Posterior vena cava (tissue), 2 donors: Measurements from ENCODE around the gene MYO5C. TPM values are rescaled to one million over a fixed set of nuclear protein-coding genes. Genes with fewer than 3 reads are reported as not detected.

ENCODE experiments used
- DNase-seq: peaks from one replicate; pipeline ENCODE4 v3.0.0-alpha.2; 2020; ENCODE audit warnings: low spot score
- intact Hi-C, 2 donors: fragments of 100-400 bp; cut with DNase I; formaldehyde crosslinking; loops; one replicate each; pipeline versions ENCODE4 v1.14.1 to v1.14.2; 2022 to 2023
- total RNA-seq, 2 donors: library from RNA; stranded (reverse); fragmentation: NEBNext Ultra II Directional; extraction: Animal tissue kit (Norgen Biotek cat#: 25700); gene quantifications; one replicate each; pipeline ENCODE4 v1.2.1, GENCODE V29; 2021
- donor health status: DM: yes; HTN: yes; CAD: no.
- donor health status: DM: yes; HTN: yes; CAD: no.

Gene MYO5C
- total RNA-seq, 2 donors from 2014 or later, result 8.6 to 11.1 TPM

GRCh38 chr15:52162260-52162659 is 133.3 kb downstream of the MYO5C start:
- intact Hi-C loops, result no loop called here

DNA sequence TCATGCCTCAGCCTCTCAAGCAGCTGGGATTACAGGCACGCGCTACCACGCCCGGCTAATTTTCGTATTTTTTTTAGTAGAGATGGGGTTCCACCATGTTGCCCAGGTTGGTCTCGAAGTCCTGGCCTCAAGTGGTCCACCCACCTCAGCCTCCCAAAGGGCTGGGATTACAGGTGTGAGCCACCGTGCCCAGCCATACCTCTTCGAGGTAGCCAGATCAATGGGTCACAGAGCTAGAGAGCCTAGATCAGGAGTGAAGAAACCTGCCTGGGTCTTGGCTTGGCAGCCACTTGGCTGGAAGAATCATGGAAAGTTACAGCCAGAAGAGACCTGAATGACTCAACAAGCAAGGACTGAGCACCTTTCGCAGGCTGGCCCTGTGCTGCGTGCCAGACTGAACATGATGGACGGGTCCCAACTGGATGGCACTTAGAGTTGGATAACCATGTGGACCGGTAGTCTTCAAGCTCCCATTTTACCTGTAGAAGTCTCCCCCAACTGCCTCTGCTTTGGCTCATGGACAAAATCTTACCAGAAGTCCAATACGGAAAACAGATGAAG is 134.1 kb downstream of the MYO5C start:
- no peak for DNase-seq
- intact Hi-C loops, result no loop called here

More at GRCh38 chr15:52162260-52162659, 133.3 kb downstream of the MYO5C start:
- DNase-seq, result no peak

- intact Hi-C loops, result no loop called here
- no peak for DNase-seq
These were observed 136.0 kb downstream of the MYO5C start for GRCh38 chr15:52159645-52160044.

DNA sequence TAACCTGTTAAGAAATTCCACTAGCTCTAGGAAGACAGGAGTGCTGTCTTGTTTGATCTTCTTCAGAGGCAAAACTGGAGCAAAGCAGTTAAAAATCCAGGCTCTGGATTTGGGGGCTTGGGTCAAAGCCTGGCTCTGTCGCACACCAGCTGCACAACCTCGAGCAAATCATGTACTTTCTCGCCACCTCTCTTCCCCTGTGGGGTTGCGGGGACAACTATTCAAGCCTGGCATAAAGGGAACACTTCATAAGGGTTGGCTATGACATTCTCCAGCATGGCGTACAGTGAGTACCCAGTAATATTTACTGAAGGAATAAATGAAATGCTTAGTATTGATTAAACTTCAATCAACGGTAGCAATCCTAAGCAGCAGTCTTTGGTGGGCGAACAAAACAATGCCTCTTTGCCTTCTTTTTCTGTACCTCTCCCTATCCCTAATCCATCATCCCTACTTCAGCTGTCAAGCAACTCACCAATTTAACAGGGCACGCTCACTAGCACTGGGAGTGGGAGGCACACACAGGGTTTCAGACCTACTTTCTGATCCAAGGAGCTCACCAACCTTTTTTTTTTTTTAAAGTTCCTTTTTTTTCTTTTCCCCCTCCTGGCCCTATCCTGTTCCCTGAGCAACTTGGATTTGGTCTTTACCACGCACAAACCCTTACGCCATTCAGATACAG is 137.4 kb downstream of the MYO5C start:
- no peak for DNase-seq
- intact Hi-C loops, result no loop called here

GRCh38 chr15:52155878-52156277 is 139.7 kb downstream of the MYO5C start:
- no peak for DNase-seq
- intact Hi-C loops, result no loop called here

- DNase-seq, result no peak
- intact Hi-C loops, result no loop called here
These were observed 140.4 kb downstream of the MYO5C start for GRCh38 chr15:52154896-52155865.

DNA sequence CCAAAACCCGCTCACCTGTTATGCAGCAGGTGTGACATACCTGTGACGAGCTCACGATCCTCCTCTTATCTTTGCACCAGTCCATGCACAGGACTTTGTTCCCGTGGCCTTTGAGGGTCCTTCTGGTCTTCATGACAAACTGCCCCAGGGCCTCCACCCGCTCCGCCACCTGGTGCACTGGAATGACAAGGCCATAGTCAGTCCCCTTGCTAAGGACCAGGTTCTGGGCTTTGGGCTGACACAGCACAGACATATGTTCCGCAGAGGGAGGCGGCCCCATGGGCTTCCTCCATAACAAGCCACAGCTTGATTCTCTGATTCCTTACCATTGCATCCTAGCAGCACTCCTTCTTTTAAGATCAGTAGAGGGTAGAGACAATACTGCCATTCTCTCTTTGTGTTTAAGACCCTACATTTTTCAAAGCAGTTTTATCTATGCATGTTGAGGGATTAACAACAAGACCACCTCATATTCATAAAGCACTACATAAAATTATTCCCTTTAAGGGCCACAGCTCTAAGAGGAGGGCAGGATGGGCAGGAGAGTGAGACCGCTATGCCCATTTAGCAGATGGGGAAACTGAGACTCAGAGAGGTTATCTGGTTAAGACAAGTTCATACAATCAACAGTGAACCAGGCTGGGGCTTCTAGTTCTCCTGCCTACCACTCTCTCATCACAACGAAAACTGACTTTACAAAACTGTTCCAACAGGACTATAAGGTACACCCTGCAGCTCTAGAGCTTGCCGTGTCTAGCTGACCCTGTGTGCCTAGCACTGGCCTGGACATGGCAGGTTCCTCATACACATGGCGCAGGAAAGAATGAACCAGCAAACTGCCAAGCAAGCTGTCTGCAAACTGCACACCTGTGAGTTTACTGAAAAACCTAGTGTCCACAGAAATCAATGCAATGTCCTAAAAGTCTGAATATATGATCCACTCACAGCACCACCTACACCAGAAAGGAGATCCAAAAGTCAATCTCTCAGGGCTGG is 141.4 kb downstream of the MYO5C start:
- intact Hi-C loops, result no loop called here
- DNase-seq, result no peak

GRCh38 chr15:52151353-52151752 is 144.3 kb downstream of the MYO5C start:
- no peak for DNase-seq
- intact Hi-C loops, result no loop called here

DNA sequence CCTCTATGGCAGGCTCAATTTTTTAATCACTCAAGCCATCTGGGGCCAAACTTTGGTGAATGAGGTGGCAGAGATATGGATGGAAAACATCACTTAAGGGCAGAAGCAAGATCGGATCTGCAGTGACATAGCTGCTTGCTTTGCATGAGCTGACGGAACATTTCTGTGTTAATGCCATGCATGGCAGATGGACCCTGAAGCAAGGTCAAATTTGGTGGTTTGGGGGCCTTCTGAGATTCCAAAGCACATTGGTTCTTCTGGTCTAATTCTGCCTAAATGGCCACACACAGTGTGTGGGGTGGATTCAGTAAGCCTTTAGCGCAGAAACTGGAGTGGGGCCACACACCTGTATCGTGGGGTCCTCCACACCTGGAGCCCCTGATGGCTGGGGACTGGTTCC is 144.7 kb downstream of the MYO5C start:
- intact Hi-C loops, result no loop called here

GRCh38 chr15:52150043-52150825 is 145.4 kb downstream of the MYO5C start:
- DNase-seq, result no peak
- intact Hi-C loops, result no loop called here

More for the DNA sequence above, 144.7 kb downstream of the MYO5C start:
- no peak for DNase-seq

GRCh38 chr15:52148403-52148802 is 147.2 kb downstream of the MYO5C start:
- no peak for DNase-seq
- intact Hi-C loops, result no loop called here

DNA sequence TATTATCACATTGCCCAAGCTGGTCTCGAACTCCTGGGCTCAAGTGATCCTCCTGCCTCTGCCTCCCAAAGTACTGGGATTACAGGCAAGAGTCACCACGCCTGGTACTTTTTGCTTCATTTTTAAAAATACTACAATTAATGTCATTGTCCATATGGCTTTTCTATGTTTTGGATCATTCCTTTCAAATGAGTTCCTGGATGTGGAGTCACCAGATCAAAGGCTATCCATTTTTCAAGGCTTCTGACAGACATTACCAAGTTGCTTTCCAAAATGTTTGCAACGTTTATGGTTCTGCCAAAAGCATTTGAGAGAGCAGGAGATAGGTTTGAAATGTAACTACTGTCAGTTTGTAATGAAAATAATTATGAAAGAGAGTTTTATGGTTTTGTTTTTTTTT is 148.8 kb downstream of the MYO5C start:
- intact Hi-C loops, result no loop called here
- no peak for DNase-seq

GRCh38 chr15:52146261-52146660 is 149.3 kb downstream of the MYO5C start:
- DNase-seq, result no peak
- intact Hi-C loops, result no loop called here

GRCh38 chr15:52144656-52145178 is 150.9 kb downstream of the MYO5C start:
- intact Hi-C loops, result no loop called here
- DNase-seq, result no peak

DNA sequence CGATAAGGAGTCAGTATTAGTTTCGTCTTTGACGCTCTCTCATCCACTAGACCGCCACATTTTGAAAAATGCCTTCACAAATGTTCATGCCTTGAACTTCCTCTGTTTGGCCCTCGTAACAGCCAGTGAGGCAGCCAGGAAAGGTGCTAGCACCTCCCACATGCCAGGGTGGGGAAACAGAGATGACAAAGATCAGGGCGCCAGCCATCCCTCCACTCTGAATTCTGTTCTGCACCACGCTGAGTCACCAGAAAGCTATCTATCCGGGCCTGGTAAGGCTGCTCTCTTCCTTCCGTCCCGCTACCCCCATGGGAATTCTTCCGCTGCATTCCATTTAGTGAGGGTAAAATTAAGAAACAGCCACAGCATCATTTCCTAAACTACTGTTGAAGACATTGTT is 151.7 kb downstream of the MYO5C start:
- intact Hi-C loops, result no loop called here
- DNase-seq, result no peak
